Stimulated activated CD4-positive, alpha-beta T cell treated with anti-CD3 and anti-CD28 coated beads, Interleukin-1b, Interleukin-23, amount 100 ng/mL, for 1 hour (primary cell): ENCODE data around the gene GRM4.

Experiments used
- DNase-seq, 2 donors: peaks; one replicate each; pipeline ENCODE4 v3.0.0-alpha.2; 2020; ENCODE audit warnings: low read depth in 2 of 2

GRM4 gene

DNA sequence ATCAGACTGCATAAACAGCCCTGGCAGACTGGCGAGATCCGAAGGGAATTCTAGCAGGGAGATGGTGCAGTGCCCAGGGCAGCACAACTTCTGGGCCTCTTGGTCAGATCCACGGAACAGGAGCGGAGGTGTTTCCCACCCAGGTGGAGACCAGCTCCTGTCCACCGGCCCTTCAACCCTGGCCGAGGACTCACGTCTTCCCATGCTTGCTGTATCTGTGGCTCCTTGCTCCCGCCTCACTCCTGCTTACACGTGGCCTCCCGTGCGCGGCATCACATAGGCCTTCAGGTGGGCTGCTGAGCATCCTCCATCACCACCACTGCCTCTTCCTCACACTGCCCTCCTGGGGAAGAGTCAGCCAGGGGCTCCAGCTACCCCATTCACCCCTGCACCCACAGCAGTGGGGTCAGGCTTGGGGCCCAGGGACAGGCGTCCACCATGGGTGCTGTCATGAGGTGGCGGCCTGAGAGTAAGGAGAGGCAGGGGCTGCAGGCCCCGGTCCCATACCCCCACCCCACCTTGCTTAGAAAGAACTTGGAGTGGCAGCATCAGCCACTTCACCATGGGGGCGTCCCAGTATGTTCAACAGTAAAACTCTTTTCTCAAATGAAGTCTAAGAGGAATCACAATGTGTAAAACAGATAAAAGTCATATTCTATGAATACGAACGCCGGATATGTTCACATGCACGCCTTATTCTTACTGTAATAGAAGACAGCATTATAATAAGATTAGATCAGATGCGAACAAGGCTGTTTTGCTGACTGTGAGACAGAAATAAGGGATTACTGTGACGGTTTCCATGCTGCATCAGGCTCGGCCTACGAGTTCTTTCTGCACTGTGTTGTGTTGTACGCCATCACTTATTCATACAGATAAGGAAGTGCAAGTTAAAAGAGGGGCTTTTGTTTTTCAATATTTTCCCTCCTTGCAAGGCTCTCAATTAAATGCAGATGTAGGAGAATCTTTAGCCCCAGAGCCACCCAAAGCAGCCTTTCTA lies 165.4 kb downstream of the GRM4 start:
- no peak for DNase-seq

DNA sequence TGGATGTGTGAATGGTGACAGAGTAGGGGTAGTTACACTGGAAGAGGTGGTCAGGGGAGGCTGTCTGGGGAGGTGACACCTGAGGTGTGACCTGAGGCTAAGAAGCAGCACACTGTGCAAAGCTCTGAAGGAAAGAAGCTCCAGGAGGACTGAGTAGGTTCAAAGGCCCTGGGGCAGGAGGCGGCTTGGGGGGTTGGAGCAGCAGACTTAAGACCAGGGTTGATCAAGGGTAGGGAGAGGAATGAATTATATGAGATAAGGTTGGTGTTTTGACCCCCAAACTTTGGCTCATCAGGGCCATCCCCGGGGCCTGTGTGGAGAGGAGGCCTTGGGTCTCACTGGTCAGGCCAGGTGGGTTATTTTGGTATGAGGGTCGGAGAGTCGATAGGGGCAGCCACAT lies 166.1 kb downstream of the GRM4 start:
- no peak for DNase-seq

DNA sequence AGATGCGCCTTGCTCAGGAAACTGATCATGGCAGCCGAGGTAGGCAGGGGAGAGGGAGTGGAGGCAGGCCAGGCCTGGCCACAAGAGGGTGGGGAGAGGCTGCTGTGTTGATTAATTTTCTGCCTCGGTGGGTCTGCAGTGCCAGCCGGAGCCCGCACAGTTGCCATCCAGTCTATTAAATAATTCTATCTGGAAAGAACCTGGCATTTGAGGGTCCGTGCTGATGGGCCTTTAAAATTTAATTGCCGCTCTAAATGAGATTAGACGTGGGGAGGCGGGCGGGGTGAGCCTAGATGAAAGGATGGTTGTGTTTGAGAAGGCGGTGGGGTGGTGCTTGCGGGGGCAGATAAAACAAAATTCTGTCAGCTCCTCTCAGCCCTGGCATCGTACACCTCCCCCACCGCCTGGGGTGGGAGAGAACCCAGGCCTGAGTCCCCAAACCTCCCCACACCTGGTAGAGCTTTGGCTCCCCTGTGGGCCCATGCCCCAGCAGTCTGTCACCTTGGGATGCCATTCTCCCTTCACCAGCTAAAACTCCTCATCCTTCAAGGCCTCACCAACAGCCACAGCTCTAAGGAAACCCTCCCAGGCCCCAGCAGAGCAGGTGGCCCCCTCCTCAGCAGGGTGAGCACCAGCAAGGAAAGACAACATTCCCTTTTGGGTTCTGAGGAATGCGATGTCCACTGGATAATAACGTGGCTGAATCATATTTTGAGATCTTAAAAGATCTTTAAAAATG lies 167.3 kb downstream of the GRM4 start:
- DNase-seq, result no peak

DNA sequence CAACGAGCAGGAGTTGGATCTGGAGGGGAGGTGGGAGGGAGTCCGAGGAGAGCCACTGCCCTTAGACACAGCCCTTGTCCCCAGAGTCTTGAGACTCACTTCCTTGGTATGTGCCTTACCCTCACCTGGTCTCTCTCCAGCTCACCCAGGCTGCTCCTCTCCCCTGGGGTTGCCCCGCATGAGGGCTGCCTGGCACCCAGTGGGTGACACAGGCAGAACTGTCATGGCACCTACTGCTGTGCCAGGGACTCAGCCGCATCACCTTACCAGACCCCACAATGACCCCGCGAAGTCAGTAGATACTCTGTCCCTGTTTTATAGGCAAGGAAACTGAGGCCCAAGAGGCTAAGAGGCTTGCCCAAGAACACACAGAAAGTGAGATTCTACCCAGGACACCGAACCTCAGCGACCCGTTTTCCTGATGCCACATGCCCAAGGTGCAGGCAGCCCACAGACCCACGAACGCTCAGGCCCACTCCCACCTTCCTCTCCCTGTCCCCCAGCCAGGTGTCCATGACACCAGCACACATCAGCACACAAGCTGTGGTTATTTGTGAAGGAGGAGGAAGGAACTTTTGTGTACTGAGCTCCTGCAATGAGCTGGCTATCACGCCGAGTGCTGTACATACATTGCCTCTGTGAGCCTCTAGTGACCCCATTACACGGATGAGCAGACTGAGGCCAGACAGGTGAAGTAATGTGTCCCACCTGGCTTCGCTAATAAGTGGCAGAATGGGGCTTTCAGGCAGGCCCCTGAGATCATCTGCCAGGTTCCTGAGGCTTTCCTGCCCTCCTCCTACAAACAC lies 168.1 kb downstream of the GRM4 start:
- DNase-seq, result no peak

DNA sequence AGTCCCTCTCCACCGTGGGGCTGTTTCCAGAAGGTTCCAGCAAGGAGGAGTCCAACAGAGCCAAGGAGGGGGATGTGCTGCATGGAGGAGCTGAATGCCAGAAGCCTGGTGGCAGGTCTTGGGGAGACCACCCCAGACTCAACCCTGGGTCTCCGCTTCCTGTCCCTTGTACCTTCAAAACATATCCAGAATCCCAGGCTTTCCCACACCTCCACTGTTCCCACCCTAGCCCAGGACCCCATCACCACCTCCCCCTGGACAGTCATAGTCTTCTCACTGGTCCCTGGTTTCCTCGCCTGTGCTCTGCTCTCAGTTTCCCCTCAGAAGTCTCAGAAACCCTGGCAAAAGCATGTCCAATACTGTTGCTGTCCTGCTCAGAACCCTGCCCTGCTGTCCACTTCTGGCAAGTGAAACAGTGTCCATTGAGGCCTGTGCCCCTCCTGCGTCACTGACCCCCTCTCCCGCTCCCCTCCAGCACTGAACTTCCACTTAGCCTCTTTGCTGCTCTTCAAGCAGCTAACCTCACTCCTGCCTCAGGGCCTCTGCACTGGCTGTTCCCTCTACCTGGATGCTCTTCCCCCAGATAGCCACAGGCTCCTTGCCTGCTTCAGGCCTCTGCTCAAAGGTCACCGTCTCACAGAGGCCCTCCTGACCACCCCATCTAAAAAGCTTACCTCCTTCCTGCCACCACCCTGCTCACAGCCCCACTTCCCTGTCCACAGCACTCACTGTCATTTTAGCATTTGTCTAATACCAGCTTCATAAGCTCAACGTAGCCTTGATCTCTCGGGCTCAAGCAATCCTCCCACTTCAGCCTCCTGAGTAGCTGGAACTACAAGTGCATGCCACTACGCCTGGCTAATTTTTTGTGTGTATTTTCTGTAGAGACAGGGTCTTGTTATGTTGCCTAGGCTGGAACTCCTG lies 169.2 kb downstream of the GRM4 start:
- DNase-seq, result no peak

DNA sequence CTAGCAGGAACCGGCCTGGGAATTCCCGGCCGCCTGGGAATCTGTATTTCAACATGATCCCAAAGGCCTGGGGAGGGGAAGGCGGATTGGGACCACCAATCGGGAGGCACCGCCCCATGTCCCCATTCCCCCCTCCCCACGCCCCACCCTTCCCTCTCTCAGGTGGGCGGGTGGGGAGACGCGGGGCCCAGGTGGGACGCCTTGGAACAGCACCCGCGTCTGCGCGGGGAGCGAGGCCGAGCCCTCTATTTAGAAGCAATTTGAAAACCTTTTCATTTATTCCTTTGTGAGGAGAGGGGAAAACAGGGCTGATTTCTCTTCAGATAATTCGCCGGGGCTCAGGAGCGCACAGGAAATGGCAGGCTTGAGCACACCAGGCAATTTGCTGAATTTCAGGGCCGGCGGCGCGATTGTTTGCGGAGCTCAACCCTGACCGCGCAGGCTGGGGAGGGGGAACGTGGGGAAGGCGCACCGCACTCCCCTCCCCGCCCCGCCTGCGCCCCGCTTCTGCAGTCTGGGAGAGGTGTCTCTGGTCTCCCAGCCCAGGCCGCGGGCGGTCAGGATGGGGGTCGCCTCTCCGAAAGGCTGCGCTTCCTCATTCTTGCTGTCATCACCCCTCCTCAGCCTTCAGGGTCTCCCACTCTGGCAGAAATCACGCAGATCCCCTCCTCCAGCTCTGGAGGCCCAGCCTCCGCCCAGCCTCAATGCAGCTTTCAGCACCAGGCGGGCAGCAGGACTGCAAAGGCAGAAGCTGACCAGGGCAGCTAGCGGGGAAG lies 170.0 kb downstream of the GRM4 start:
- DNase-seq, result no peak

DNA sequence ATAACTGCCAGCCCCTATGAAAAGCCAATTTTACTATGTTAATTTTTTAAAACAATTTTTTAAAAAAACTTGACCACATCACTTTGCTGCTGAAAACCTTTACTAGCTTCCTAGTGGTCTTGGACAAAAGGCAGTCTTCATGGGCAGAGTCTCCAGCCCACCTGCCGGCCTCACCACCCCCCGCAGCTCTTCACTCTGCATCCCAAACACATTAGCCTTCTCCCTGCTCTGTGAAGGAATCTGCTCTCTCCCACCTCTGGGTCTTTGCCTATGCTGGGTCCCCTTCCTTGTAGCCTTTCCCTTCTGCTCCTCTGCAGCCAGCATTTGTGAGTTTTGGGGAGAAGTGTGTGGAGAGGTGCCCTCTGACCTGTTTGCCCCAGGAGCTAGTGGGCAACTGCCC lies 171.4 kb downstream of the GRM4 start:
- DNase-seq, result no peak

DNA sequence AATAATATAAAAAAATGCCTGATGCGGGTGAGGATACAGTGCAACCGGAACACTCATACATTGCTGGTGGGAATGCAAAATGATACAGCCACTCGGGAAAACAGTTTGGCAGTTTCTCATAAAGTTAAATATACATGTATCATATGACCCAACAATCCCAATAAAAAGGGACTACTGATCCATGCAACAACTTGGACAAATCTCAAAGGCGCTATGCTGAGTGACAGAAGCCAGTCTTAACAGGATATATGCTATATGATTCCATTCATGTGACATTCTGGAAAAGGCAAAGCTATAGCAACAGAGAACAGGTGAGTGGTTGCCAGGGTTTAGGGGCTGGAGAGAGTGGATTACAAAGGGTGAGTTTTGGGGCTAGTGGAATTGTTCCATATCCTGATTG lies 171.9 kb downstream of the GRM4 start:
- no peak for DNase-seq

DNA sequence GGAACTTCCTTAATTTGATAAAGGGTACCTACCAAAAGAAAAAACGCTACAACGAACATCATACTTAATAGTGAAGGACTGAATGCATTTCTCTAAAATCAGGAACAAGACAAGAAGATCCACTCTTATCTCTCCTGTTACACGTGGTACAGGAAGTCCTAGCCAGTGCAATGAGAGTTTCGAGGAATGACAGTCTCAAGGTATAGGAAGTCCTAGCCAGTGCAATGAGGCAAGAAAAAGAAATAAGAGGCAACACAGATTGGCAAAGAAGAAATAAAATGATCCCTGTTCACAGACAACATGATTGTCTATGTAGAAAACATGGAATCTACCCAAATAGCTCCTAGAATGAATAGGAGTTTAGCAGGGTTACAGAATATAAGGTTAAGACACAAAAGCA lies 174.3 kb downstream of the GRM4 start:
- no peak for DNase-seq
